GM21528 (cell line): Measurements from ENCODE around the gene MAB21L3.

Experiments
- ATAC-seq: cut with Tn5 transposase; IDR thresholded peaks from one replicate; pipeline ENCODE4 v1.9.1; 2021; ENCODE audit warnings: mild to moderate bottlenecking, moderate library complexity; ENCODE audit not compliant: unreplicated experiment, low FRiP score

MAB21L3 gene

GRCh38 chr1:116110567-116111523 lies at the start of gene MAB21L3:
Gene MAB21L3, plus strand, starts transcription at chr1:116111399. Its CDS starts 1,217 bp downstream, at chr1:116112616.
- ATAC-seq, result peak; percentile 56

GRCh38 chr1:116062201-116062600 lies 49.0 kb upstream of the MAB21L3 start:
- no peak for ATAC-seq

GRCh38 chr1:116064616-116065015 lies 46.6 kb upstream of the MAB21L3 start:
- no peak for ATAC-seq

GRCh38 chr1:116066868-116067565 lies 44.2 kb upstream of the MAB21L3 start:
- no peak for ATAC-seq

- ATAC-seq, result no peak
Measured at GRCh38 chr1:116067566-116067890, 43.7 kb upstream of the MAB21L3 start.

DNA sequence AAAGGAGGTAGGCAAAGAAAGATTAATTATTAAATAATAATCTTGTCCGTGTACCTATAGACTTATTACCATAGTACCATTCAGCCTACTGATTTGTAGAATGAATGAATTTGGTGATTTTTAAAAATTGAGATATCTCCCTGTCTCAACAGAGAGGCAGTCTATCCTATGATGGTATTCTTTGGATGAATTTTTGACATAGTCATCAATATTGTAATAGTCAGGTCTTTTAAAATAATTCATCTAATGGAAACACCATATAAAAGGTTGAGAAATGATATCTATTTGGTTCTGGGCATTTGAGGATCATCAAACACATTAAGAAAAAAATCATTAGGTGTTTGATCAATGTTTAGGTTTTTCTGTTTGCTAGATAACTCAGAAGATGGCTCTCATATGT lies 35.6 kb upstream of the MAB21L3 start:
- ATAC-seq, result no peak

- ATAC-seq, result no peak
Measured at GRCh38 chr1:116075990-116076389, 35.2 kb upstream of the MAB21L3 start.

DNA sequence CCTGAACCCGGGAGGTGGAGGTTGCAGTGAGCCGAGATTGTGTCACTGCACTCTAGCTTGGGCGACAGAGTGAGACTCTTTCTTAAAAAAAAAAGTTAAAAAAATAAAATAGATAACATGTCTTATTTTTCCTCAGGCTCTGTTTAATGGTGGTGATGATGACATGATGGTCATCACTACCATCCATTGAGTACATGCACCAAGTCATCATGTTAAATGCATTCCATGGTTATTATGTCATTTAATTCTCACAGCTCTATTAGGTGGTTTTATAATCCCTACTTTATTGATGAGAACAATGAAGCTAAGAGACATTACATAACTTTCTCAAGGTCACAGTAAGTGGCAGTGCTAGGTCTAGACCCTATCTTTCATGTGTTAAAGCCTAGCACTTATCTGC lies 34.4 kb upstream of the MAB21L3 start:
- no peak for ATAC-seq

- ATAC-seq, result no peak
Measured at GRCh38 chr1:116078699-116079223, 32.4 kb upstream of the MAB21L3 start.

DNA sequence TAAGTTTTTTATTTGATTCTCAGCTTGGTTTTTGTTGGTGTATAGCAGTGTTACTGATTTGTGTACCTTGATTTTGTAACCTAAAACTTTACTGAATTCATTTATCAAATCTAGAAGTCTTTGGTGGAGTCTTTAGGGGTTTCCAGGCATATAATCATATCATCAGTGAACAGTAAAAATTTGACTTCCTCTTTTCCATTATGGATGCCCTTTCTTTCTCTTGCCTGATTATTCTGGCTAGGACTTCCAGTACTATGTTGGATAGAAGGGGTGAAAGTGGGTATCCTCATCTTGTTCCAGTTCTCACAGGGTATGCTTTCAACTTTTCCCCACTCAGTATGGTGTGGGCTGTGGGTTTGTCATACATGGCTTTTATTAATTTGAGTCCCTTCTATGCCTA lies 23.6 kb upstream of the MAB21L3 start:
- ATAC-seq, result no peak

- ATAC-seq, result no peak
Measured at GRCh38 chr1:116089870-116090269, 21.3 kb upstream of the MAB21L3 start.

- no peak for ATAC-seq
Measured at GRCh38 chr1:116091083-116091482, 20.1 kb upstream of the MAB21L3 start.

DNA sequence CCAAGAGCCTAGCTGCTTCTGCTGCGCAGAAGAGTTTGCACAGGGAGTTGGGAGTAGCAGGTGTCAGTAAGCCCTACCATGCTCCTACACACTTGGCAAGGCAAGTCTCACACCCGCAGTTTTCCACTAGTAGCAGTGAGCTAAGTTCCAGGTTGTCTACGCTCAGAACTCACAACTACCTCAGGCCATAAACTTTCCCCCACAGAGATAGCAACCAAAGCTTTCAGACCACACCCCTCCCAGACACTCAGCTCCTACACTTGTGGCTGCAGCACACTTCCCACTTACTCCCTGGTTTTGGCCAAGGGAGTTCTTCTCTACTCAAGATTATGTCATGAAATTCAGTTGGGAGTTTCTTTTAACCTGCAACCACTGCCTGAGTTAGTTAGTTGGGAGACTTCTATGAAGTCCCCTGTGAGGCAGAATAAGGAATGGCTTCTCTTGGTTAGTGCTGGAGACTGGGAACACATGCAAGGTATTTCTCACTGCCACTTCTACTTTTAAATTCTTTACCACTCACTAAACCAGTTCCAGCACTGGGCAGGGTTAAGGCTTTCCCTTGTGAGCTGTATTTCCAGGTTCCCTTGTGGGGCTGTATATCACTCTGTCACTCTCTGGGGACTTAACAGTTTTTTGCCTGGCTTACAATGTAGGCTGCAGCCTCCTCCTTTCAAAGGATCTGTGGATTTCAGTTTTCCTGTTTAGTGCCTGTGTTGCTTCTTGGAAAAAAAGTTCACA lies 18.3 kb upstream of the MAB21L3 start:
- ATAC-seq, result no peak

- no peak for ATAC-seq
Measured at GRCh38 chr1:116095027-116095426, 16.2 kb upstream of the MAB21L3 start.

DNA sequence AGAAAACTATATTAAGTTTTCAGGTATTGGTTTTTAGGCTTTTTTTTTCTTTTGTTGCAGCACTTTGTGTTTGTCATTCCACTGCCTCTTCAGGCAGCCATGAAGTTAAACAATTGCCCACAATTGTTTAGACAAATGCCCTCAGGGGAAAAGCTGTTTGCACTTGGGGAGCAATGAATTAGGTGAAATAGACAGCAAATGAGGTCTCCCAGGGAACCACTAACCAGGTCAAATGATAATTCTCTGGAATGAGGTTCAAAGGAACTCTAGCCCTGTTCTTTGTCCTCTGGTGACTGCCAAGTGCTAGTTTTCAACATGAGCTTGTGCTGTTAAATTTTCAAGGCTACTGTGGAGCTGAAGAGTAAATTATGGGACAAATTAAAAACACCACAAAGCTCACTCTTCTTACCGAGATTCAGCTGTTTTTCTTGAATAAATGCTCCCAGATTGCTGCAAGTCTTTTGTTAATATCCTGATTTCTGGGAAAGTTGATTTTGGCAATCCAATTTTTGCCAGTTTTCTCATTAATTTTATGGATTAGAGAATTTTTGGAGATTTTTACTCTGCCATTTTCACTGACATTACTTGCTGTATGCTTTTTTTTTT lies 15.1 kb upstream of the MAB21L3 start:
- no peak for ATAC-seq

GRCh38 chr1:116097626-116098025 lies 13.6 kb upstream of the MAB21L3 start:
- ATAC-seq, result no peak

DNA sequence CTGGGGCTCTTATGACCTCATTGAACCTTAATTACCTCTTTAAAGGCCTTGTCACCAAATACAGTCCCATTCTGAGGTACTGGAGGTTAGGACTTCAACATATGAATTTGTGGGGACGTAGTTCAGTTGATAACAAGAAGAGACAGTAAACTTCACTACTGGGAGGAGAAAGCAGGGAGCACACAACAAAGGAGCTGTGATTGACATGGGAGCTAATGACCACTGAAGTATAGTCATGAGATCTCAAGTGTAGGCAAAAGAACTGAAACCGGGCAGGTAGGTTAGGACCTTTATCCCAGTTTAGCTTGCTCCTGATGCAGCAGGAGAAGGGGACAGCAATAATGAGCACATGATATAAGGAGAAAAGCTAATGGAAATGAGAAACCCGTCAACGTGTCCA lies 11.8 kb upstream of the MAB21L3 start:
- ATAC-seq, result no peak

DNA sequence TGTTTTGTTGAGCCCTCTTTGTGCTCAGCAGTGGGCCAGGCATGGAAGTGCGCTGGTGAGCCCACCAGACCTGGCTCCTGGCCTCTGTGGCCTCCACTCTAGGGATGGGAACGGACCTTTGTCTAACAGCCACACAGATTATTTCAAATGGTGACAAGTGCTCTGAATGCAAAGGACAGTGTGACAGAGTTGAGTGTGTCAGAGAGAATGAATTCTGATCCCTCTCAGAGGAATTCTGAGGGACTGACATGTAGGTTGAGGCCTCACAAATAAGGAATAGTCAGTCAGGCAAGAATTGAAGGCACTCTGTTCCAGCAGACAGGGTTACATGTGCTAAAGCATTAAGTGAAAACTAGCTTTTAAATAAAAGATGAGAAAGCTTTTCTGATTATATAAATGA lies 11.3 kb upstream of the MAB21L3 start:
- no peak for ATAC-seq

DNA sequence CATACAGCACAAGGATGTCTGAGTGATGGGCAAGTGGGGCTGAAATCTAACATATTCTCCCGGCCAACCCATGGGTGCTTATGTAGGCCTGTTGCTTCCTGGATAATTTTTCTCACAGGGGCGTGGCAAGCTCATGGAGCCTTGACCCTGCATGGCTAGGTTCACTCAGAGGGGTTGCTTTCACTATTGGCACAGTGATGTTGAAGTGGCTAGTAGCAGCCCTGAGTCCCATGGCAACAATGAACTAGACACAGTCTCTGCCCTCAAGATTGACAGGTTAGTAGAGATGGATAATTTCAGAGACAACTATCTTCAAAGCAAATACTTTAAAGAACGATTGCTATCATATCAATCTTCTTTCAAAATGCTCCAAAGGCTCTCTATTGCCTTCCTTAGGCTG lies 6.5 kb upstream of the MAB21L3 start:
- no peak for ATAC-seq

- no peak for ATAC-seq
Measured at GRCh38 chr1:116105996-116106395, 5.2 kb upstream of the MAB21L3 start.
